ENCODE results near the gene AIM2. TPM values are rescaled to one million over a fixed set of nuclear protein-coding genes. Genes with fewer than 3 reads are reported as not detected.

Gene AIM2
- total RNA-seq, 3 donors from 2014 or later (not counting 1 experiment from before 2014, with no cell fraction given) = 1.1 TPM; not detected in 2

DNA sequence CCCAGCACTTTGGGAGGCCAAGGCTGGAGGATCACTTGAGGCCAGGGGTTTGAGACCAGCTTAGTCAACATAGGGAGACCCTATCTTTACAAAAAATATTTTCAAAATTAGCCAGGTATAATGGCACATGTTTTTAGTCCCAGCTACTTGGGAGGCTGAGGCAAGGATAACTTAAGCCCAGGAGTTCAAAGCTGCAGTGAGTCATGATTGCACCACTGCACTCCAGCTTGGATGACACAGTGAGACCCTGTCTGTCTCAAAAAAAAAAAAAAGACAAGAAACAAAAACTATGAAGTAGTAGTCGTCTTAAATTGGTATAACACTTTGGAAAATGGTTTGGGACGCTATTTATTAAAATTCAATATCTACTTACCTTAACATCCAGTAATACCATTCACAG lies 7.7 kb downstream of the AIM2 start:
- WGBS (ENCODE audit: insufficient coverage) = no CpG with 5 or more reads among the region's 2 CpGs
- H3K27me3 ChIP-seq (ENCODE audit: control insufficient read depth, insufficient read depth, low read length) = no peaks in the 10 kb centered on the region
- peaks cover 23% of the 10 kb centered on the region for H3K4me1 ChIP-seq (ENCODE audit: control insufficient read depth, insufficient read depth, low read length)
- H3K27ac Mint-ChIP-seq = no peak overlapping the region
- ATAC-seq (no peak), DNase-seq (no peak)
- H3K9me3 ChIP-seq (ENCODE audit: control insufficient read depth, insufficient read depth, low read length) = no peaks in the 10 kb centered on the region
- no peaks in the 10 kb centered on the region for H3K9me3 Mint-ChIP-seq
- H3K36me3 ChIP-seq (ENCODE audit: control insufficient read depth, insufficient read depth, low read length) = no peaks in the 10 kb centered on the region
- H3K4me3 ChIP-seq (ENCODE audit: low read length) = no peak overlapping the region
- intact Hi-C loops (cut with micrococcal nuclease) = no loop called here
- H3K27me3 Mint-ChIP-seq (ENCODE audit: low read depth in 2 of 2) = peaks cover 5 to 8% of the 10 kb centered on the region in 2 donors
- peak overlapping the region; percentile 77 for H3K27ac ChIP-seq (ENCODE audit: low read length)
- TF ChIP-seq, protein P1, sequence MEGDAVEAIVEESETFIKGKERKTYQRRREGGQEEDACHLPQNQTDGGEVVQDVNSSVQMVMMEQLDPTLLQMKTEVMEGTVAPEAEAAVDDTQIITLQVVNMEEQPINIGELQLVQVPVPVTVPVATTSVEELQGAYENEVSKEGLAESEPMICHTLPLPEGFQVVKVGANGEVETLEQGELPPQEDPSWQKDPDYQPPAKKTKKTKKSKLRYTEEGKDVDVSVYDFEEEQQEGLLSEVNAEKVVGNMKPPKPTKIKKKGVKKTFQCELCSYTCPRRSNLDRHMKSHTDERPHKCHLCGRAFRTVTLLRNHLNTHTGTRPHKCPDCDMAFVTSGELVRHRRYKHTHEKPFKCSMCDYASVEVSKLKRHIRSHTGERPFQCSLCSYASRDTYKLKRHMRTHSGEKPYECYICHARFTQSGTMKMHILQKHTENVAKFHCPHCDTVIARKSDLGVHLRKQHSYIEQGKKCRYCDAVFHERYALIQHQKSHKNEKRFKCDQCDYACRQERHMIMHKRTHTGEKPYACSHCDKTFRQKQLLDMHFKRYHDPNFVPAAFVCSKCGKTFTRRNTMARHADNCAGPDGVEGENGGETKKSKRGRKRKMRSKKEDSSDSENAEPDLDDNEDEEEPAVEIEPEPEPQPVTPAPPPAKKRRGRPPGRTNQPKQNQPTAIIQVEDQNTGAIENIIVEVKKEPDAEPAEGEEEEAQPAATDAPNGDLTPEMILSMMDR (IDR thresholded peaks at IDR 0.05) = no peak
- H3K4me3 Mint-ChIP-seq = no peak overlapping the region
- H3K36me3 Mint-ChIP-seq = no peaks in the 10 kb centered on the region
- H3K4me1 Mint-ChIP-seq = peaks cover 11% of the 10 kb centered on the region in 2 donors

DNA sequence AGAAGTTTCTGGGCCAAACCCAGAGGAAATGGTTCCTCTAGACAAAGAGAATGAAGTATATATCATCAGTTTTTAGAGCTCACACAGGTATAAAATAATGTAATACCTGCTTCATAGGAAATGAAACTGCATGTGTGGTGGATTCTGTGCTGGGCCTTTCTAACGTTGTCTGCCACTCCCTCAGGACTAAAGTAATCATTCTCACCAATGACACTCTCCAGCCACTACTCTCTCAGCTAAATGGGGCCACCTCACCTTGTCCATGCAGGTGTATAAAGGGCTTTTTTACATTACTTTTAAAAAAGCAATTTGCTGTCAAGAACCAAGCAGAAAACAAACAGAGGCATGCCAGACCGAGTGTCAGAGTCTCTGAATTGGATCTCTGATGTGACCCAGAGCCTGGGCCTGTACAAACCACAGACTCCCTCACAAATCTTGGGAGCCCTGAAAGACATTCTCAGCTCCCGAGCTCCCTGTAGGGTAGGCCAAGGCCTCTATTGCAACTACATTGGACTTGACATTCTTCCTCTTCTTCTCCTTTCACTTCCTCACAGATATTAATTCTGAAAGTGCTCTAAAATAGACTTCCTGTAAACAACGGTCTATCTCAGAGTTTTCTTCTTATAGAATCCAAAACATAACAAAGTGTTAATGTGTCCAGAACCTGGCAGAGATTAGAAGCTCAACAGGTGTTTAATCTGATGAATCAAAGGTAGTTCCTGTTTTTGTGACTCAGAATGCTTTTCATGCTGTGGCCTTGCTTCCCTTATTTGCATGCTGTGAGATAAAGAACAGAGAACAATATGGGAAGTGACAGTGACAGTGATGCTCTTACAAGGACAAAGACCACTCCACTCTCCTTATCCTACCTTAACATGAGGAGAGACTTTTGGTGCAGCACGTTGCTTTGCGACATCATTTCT lies 8.6 kb downstream of the AIM2 start:
- no peak overlapping the region for H3K4me3 ChIP-seq (ENCODE audit: low read length)
- H3K36me3 ChIP-seq (ENCODE audit: control insufficient read depth, insufficient read depth, low read length) = no peaks in the 10 kb centered on the region
- Mint-ChIP-seq H3K9me3 (no peaks in the 10 kb centered on the region), H3K27me3 (ENCODE audit: low read depth in 2 of 2) (peaks cover 5 to 8% of the 10 kb centered on the region in 2 donors), H3K36me3 (no peaks in the 10 kb centered on the region), H3K27ac (peak overlapping the region; percentile 67 to 73), H3K4me3 (no peak overlapping the region), H3K4me1 (peaks cover 11% of the 10 kb centered on the region in 2 donors)
- H3K27ac ChIP-seq (ENCODE audit: low read length) = peak overlapping the region; percentile 77
- peaks cover 23% of the 10 kb centered on the region for H3K4me1 ChIP-seq (ENCODE audit: control insufficient read depth, insufficient read depth, low read length)
- no peaks in the 10 kb centered on the region for H3K9me3 ChIP-seq (ENCODE audit: control insufficient read depth, insufficient read depth, low read length)
- no peaks in the 10 kb centered on the region for H3K27me3 ChIP-seq (ENCODE audit: control insufficient read depth, insufficient read depth, low read length)
- TF ChIP-seq, protein P1 (IDR thresholded peaks at IDR 0.05) = no peak
- DNase-seq (peak in 1 of 2 donors; percentile 50), ATAC-seq (peak in 2 of 3 donors; percentile 36 to 74)
- WGBS (ENCODE audit: insufficient coverage) = 25% methylated on average over 5 of the region's 6 CpGs
- intact Hi-C loops (cut with micrococcal nuclease) = no loop called here

DNA sequence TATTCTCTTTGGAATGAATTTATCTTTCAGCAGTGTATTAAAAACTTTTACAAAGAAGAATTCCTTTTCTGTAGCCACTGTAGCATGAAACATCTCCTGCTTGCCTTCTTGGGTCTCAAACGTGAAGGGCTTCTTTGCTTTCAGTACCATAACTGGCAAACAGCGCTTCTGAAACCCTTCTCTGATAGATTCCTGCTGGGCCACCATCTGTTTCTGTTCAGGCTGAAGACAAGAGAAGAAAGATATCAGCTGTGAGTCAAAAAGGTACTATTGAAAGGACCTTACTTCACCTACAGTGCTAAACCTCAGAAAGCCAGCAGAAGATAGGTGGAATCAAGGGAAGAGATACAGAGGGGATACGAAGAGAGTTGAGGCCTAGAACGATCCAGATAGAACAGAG lies 10.5 kb downstream of the AIM2 start:
- TF ChIP-seq, protein P1 (IDR thresholded peaks at IDR 0.05) = no peak
- Histone ChIP-seq H3K4me1 (ENCODE audit: control insufficient read depth, insufficient read depth, low read length) (peaks cover 23% of the 10 kb centered on the region), H3K4me3 (ENCODE audit: low read length) (no peak overlapping the region), H3K9me3 (ENCODE audit: control insufficient read depth, insufficient read depth, low read length) (no peaks in the 10 kb centered on the region), H3K36me3 (ENCODE audit: control insufficient read depth, insufficient read depth, low read length) (no peaks in the 10 kb centered on the region), H3K27me3 (ENCODE audit: control insufficient read depth, insufficient read depth, low read length) (no peaks in the 10 kb centered on the region), H3K27ac (ENCODE audit: low read length) (peak overlapping the region; percentile 40)
- Mint-ChIP-seq H3K4me3 (no peak overlapping the region), H3K27ac (no peak overlapping the region), H3K4me1 (peaks cover 11% of the 10 kb centered on the region in 2 donors), H3K36me3 (no peaks in the 10 kb centered on the region), H3K9me3 (no peaks in the 10 kb centered on the region), H3K27me3 (ENCODE audit: low read depth in 2 of 2) (no peaks in the 10 kb centered on the region)
- intact Hi-C loops (cut with micrococcal nuclease) = no loop called here
- WGBS (ENCODE audit: insufficient coverage) = 91% methylated on average over 4 of the region's 4 CpGs
- no peak for DNase-seq
- no peak for ATAC-seq

All from natural killer cell (primary cell).